PC-3 (cell line): ENCODE data around the gene MYO5B. TPM values are rescaled to one million over a fixed set of nuclear protein-coding genes. Genes with fewer than 3 reads are reported as not detected.
"Not testable (repeated sequence)": the region's sequence is repeated elsewhere in the genome, so short reads cannot be mapped to it uniquely, and the experiment has no call there.

Source experiments
- ATAC-seq: fragments of 200-7000 bp; cut with Tn5 transposase; 2 replicates; pipeline ENCODE4 v1.9.1; 2020; ENCODE audit warnings: mild to moderate bottlenecking, moderate library complexity
- BruUV-seq: library from RNA; stranded (reverse); fragments of 400-500 nt; replicated peaks from 2 replicates; lab custom pipeline; 2021; lab: Mats Ljungman, UMichigan
- CTCF ChIA-PET: fragments of 300-600 bp; sonication (Branson Sonifier 250); formaldehyde crosslinking; loops from one replicate; lab custom pipeline; 2022; ENCODE audit warnings: antibody characterized with exemption; lab: Charles Lee
- POLR2A ChIA-PET: fragments of 300-600 bp; sonication (Branson Sonifier 250); formaldehyde crosslinking; loops from one replicate; lab custom pipeline; 2022; ENCODE audit warnings: antibody characterized with exemption; ENCODE audit not compliant: unreplicated experiment; lab: Charles Lee
- DNase-seq: peaks from one replicate; pipeline ENCODE4 v3.0.0-alpha.2; 2015
- H2AFZ ChIP-seq: fragments of 300-600 bp; sonication (generic); 2 replicates; pipeline ENCODE4 v1.6.0; 2016; ENCODE audit warnings: antibody characterized with exemption, low read length
- H3F3A ChIP-seq: fragments of 300-600 bp; sonication (generic); one replicate; pipeline ENCODE4 v1.6.0; 2017; ENCODE audit warnings: antibody characterized with exemption, low read length, control low read depth, mild to moderate bottlenecking; ENCODE audit not compliant: unreplicated experiment
- H3K27ac ChIP-seq: fragments of 300-600 bp; sonication (generic); 2 replicates; pipeline ENCODE4 v1.5.1; 2016; ENCODE audit warnings: mild to moderate bottlenecking, low read length
- H3K27me3 ChIP-seq: fragments of 300-600 bp; sonication (generic); 2 replicates; pipeline ENCODE4 v1.6.1; 2016; ENCODE audit warnings: low read length, mixed read lengths
- H3K36me3 ChIP-seq: fragments of 300-600 bp; sonication (generic); 2 replicates; pipeline ENCODE4 v1.6.1; 2016; ENCODE audit warnings: low read depth, mixed run types, low read length, mixed read lengths
- H3K4me1 ChIP-seq: fragments of 300-600 bp; sonication (generic); 2 replicates; pipeline ENCODE4 v1.5.1; 2016; ENCODE audit warnings: low read length; ENCODE audit not compliant: insufficient read depth
- H3K4me2 ChIP-seq: fragments of 300-600 bp; sonication (generic); 2 replicates; pipeline ENCODE4 v1.6.0; 2016; ENCODE audit warnings: low read length
- H3K4me3 ChIP-seq: fragments of 300-600 bp; sonication (generic); 2 replicates; pipeline ENCODE4 v1.5.1; 2016; ENCODE audit warnings: mild to moderate bottlenecking, low read length, mixed read lengths
- H3K79me2 ChIP-seq: fragments of 300-600 bp; sonication (generic); 2 replicates; pipeline ENCODE4 v1.6.1; 2017; ENCODE audit warnings: low read length, mixed read lengths
- H3K9ac ChIP-seq: fragments of 300-600 bp; sonication (generic); 2 replicates; pipeline ENCODE4 v1.6.0; 2016; ENCODE audit warnings: mild to moderate bottlenecking, low read length
- H3K9me2 ChIP-seq: fragments of 300-600 bp; sonication (generic); replicated peaks from 2 replicates; pipeline ENCODE4 v1.6.1; 2016; ENCODE audit warnings: mixed run types, low read length, mixed read lengths
- H3K9me3 ChIP-seq: fragments of 300-600 bp; sonication (generic); 2 replicates; pipeline ENCODE4 v1.6.1; 2016; ENCODE audit warnings: low read length, mixed read lengths
- H4K20me1 ChIP-seq: fragments of 300-600 bp; sonication (generic); 2 replicates; pipeline ENCODE4 v1.6.1; 2016; ENCODE audit warnings: low read length, mixed read lengths
- CTCF ChIP-seq: fragments of 300-600 bp; sonication (generic); conservative IDR thresholded peaks from 2 replicates; pipeline ENCODE4 v1.5.1; 2017; ENCODE audit warnings: antibody characterized with exemption, low read depth, mild to moderate bottlenecking, low read length
- EZH2 ChIP-seq: fragments of 300-600 bp; sonication (generic); IDR thresholded peaks from one replicate; pipeline ENCODE4 v1.6.1; 2017; ENCODE audit warnings: antibody characterized with exemption, mild to moderate bottlenecking, low read length; ENCODE audit not compliant: unreplicated experiment
- EZH2phosphoT487 ChIP-seq: fragments of 300-600 bp; sonication (generic); IDR thresholded peaks from 2 replicates; pipeline ENCODE4 v1.6.1; 2018; ENCODE audit warnings: mild to moderate bottlenecking, antibody characterized with exemption, low read length, borderline replicate concordance
- intact Hi-C: fragments of 100-400 bp; cut with micrococcal nuclease; formaldehyde crosslinking; loops from 2 replicates; pipeline ENCODE4 v1.9.0; 2023
- total RNA-seq: library from RNA; depleted of rRNA; stranded (reverse); fragments of >200 nt; gene quantifications from 2 replicates; pipeline ENCODE4 v1.2.3, GENCODE V29; 2014

MYO5B gene
- total RNA-seq, 1 experiment from 2014 or later, result 10.7 TPM

DNA sequence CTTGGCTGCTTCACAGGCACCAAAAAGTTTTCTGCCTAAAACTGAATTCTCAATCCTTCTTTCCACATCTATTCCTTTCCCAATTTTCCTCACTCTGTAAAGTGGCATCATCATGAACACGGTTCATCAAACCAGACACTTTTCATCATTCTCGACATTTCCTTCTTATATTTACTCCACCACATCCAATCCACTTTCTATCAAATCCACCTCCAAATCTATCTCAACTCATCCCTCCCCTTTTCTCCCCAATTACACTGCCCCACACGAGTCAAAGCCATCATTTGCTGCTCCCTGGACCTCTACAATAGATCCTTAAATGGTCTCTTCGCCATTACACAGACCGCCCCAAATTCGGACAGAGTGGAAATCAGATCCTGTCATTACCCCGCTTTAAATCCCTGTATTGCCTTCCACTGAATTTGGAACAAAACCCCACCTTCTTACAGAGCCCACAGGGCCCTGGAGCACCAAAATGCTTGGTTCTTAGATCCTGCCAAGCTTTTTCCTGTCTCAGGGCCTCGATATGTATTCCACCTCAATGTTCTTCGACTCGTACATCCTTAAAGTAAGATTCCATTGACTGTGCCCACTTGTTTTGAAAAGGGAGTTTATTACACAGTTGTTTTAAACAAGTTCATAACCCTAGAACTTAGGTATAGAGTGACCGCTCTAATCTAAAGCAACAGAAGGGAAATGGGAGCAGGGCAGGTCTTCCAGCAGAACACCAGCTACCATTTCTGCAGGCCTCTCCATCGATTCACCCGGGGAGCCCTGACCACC lies 382.5 kb downstream of the MYO5B start:
- H4K20me1 ChIP-seq, result no peaks in the 10 kb centered on the region
- TF ChIP-seq EZH2phosphoT487 (no peak), CTCF (no peak), EZH2 (no peak)
- 0 out of 2 replicates have a peak, but pooled peaks cover 4% of the 10 kb centered on the region for H3K79me2 ChIP-seq
- no peaks in the 10 kb centered on the region for H3K27me3 ChIP-seq
- no peak overlapping the region for H2AFZ ChIP-seq
- no peaks in the 10 kb centered on the region for H3K9me3 ChIP-seq
- no peak overlapping the region for H3K9ac ChIP-seq
- DNase-seq, result no peak
- no TSS peak for BruUV-seq
- H3K4me1 ChIP-seq, result no peaks in the 10 kb centered on the region; the same call in 1 of the 2 replicates
- intact Hi-C loops, result loop anchor here (2.0 kb wide), 1 partner anchor 22 kb away; no protein-coding TSS in a partner anchor
- no peaks in the 10 kb centered on the region for H3K9me2 ChIP-seq
- H3K27ac ChIP-seq, result no peak overlapping the region
- H3K4me3 ChIP-seq, result peak overlapping the region; percentile 75; the same call in 1 of the 2 replicates
- ChIA-PET POLR2A (no interaction called here), CTCF (interaction anchor here (0.6 to 1.2 kb wide), 2 partner anchors 46 to 1360 kb away, joined by 3 to 4 read pairs; no protein-coding TSS in a partner anchor)
- H3K36me3 ChIP-seq, result no peaks in the 10 kb centered on the region
- ATAC-seq, result no peak
- H3F3A ChIP-seq, result no peaks in the 10 kb centered on the region
- H3K4me2 ChIP-seq, result peak overlapping the region; percentile 83

- peak; percentile 7 for DNase-seq
- Histone ChIP-seq H3K9me3 (no peaks in the 10 kb centered on the region), H4K20me1 (no peaks in the 10 kb centered on the region), H3K9ac (no peak overlapping the region), H3K36me3 (no peaks in the 10 kb centered on the region), H3F3A (no peaks in the 10 kb centered on the region), H3K9me2 (no peaks in the 10 kb centered on the region), H3K4me3 (no peak overlapping the region), H2AFZ (no peak overlapping the region), H3K4me2 (peak overlapping the region; percentile 39), H3K27me3 (no peaks in the 10 kb centered on the region), H3K4me1 (no peaks in the 10 kb centered on the region; the same call in 1 of the 2 replicates), H3K79me2 (0 out of 2 replicates have a peak, but pooled peaks cover 4% of the 10 kb centered on the region), H3K27ac (no peak overlapping the region)
- CTCF ChIA-PET, result interaction anchor here (1.2 kb wide), 1 partner anchor 47 kb away, joined by 4 read pairs; no protein-coding TSS in a partner anchor
- no TSS peak for BruUV-seq
- TF ChIP-seq EZH2phosphoT487 (no peak), EZH2 (no peak), CTCF (no peak)
- intact Hi-C loops, result no loop called here
- POLR2A ChIA-PET, result interaction anchor here (0.5 to 0.7 kb wide), 2 partner anchors 13 to 315 kb away, joined by 3 to 4 read pairs; no protein-coding TSS in a partner anchor
- no peak for ATAC-seq
Measured at GRCh38 chr18:49811151-49811938, 383.6 kb downstream of the MYO5B start.

GRCh38 chr18:49808553-49809191 lies 386.3 kb downstream of the MYO5B start:
- H3K4me3 ChIP-seq, CTCF ChIA-PET, H3K4me2 ChIP-seq, H3K9me3 ChIP-seq, BruUV-seq, H3K4me1 ChIP-seq, DNase-seq, H3K79me2 ChIP-seq, H3K27ac ChIP-seq, intact Hi-C loops, H3K36me3 ChIP-seq, POLR2A ChIA-PET, H3F3A ChIP-seq, ATAC-seq, H3K9ac ChIP-seq, H3K9me2 ChIP-seq, H4K20me1 ChIP-seq, H2AFZ ChIP-seq, H3K27me3 ChIP-seq: not testable (repeated sequence)
